ENCODE results near the gene ADAMTSL2. TPM values are rescaled to one million over a fixed set of nuclear protein-coding genes. Genes with fewer than 3 reads are reported as not detected.

The ADAMTSL2 gene
- total RNA-seq, 1 donor from 2014 or later = 10.1 TPM

DNA sequence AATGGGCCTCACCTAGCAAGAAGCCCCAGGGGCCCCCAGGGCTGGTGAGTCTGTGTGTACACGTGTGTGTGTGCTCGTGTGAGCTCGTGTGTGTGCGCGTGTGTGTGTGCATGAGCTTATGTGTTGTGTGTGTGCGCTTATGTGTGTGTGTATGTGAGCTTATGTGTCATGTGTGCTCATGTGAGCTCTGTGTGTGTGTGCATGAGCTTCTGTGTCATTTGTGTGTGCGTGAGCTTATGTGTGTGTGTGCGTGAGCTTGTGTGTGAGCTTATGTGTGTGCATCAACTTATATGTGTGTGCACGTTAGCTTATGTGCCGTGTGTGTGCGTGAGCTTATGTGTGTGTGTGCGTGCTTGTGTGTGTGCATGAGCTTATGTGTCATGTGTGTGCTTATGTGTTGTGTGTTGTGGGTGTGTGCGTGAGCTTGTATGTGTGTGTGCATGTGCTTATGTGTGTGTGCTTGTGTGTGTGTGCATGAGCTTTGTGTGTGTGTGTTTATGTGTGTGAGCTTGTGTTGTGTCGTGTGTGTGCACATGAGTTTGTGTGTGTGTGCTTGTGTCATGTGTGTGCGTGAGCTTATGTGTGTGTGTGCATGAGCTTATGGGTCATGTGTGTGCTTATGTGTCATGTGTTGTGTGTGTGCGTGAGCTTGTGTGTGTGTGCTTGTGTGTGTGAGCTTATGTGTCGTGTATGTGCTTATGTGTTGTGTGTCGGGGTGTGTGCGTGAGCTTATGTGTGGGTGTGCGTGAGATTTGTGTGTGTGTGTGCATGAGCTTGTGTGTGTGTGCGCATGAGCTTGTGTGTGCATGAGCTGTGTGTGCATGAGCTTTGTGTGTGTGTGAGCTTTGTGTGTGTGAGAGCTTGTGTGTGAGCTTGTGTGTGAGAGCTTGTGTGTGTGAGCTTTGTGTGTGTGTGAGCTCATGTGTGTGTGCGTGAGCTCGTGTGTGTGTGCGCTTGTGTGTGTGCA is 38.9 kb upstream of the ADAMTSL2 start:
- H3K4me1 ChIP-seq = peaks cover 5% of the 10 kb centered on the region
- H3K4me3 ChIP-seq = no peak overlapping the region
- ATAC-seq = no peak
- peaks cover 11% of the 10 kb centered on the region for H3K27me3 ChIP-seq (ENCODE audit: low read depth)
- TF ChIP-seq, protein P1, sequence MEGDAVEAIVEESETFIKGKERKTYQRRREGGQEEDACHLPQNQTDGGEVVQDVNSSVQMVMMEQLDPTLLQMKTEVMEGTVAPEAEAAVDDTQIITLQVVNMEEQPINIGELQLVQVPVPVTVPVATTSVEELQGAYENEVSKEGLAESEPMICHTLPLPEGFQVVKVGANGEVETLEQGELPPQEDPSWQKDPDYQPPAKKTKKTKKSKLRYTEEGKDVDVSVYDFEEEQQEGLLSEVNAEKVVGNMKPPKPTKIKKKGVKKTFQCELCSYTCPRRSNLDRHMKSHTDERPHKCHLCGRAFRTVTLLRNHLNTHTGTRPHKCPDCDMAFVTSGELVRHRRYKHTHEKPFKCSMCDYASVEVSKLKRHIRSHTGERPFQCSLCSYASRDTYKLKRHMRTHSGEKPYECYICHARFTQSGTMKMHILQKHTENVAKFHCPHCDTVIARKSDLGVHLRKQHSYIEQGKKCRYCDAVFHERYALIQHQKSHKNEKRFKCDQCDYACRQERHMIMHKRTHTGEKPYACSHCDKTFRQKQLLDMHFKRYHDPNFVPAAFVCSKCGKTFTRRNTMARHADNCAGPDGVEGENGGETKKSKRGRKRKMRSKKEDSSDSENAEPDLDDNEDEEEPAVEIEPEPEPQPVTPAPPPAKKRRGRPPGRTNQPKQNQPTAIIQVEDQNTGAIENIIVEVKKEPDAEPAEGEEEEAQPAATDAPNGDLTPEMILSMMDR (IDR thresholded peaks at IDR 0.05) = no peak
- H3K9me3 ChIP-seq = no peaks in the 10 kb centered on the region
- no peaks in the 10 kb centered on the region for H3K36me3 ChIP-seq
- no peak overlapping the region for H3K27ac ChIP-seq
- intact Hi-C loops (cut with DNase I) = no loop called here
- peak; percentile 15 for DNase-seq

DNA sequence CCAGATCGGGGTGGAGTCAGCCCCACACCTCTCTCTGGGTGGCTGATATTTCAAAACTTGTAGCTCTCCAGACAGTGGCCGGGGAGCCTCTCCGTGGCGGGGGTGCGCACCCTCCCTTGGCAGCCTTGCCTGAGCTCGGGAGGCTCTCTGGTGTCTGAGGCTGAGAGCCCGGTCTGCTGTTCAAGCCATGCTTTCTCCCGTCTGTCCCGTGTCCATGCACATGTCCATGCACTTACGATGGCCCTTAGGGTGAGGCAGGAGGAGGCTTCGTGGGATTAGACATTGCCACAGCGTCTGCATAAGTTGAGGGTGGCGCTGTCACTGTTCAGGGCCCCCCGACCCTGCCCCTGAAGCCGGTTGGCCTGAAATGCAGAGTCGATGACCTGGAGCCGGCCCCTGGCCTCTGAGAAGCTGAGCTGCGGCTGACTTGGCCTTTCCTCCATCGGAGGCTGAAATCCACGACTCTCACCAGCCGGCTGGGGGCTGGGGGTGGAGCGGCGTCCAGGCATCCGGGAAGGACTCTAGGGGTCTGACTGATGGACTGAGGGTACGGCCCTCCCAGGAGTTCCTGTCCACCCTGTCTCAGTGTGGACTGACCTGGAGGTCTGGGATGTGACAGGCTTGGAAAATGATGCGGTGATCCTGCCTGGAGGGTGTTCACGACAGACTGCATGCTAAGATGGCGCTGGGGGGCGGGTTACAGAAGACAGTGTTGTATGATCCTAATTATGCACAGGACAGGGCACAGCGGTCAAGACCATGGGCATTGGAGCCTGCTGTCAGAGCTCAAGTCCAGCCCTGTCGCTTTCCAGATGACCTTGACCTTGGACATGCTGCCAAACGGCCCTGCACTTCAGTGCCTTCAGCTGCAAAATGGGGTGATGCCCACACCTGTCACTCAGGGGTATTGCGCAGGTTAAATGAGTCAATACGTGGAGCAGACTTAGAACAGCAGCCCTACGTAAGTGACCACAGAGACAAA is 37.4 kb upstream of the ADAMTSL2 start:
- DNase-seq = peak; percentile 27
- no peak for ATAC-seq
- intact Hi-C loops (cut with DNase I) = no loop called here
- Histone ChIP-seq H3K27ac (peak overlapping the region; percentile 18), H3K36me3 (no peaks in the 10 kb centered on the region), H3K9me3 (peaks cover 10% of the 10 kb centered on the region), H3K4me1 (peaks cover 5% of the 10 kb centered on the region), H3K4me3 (no peak overlapping the region), H3K27me3 (ENCODE audit: low read depth) (peaks cover 11% of the 10 kb centered on the region)
- TF ChIP-seq, protein P1 (IDR thresholded peaks at IDR 0.05) = no peak

DNA sequence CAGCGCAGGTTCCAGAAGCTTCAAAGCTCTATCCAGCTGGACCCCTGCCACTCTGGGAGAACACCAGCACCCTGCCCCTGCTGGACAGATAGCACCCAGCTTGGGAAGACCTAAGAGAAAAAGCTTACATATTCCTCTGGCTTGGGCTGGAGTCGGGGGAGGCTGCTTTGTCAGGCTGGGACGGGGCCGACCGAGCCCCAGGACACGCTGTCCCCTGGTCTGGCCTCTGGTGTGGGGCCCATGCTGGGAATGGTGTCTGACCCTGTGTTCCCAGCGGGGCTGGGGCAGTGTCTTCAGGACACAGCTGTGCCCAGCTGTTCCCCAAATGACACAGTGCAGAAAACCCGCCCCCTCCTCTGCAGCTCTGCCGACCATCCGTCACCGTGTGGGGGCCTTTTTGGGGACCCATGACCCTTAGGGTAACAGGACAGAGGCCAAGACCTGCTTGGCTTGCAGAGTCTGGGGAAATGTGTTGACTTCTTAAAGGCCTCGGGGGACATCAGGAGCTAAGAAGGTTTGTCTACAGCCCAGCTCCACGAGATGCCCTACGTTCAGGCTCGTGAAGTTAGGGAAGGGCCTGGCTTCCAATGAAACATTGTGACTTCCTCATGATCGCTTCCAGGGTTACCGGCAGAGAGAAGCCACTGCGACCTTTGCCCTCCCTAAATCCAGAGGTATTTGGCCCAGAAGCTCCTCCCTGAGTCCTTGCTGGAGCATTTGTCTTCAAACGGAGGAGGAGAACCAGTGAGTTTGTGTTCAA is 35.2 kb upstream of the ADAMTSL2 start:
- Histone ChIP-seq H3K36me3 (no peaks in the 10 kb centered on the region), H3K9me3 (peaks cover 14% of the 10 kb centered on the region), H3K27ac (peak overlapping the region; percentile 64), H3K4me1 (peaks cover 5% of the 10 kb centered on the region), H3K27me3 (ENCODE audit: low read depth) (peaks cover 11% of the 10 kb centered on the region), H3K4me3 (no peak overlapping the region)
- intact Hi-C loops (cut with DNase I) = no loop called here
- ATAC-seq (peak; percentile 72 to 84), DNase-seq (peak; percentile 56)
- TF ChIP-seq, protein P1 (IDR thresholded peaks at IDR 0.05) = peak; percentile 18

DNA sequence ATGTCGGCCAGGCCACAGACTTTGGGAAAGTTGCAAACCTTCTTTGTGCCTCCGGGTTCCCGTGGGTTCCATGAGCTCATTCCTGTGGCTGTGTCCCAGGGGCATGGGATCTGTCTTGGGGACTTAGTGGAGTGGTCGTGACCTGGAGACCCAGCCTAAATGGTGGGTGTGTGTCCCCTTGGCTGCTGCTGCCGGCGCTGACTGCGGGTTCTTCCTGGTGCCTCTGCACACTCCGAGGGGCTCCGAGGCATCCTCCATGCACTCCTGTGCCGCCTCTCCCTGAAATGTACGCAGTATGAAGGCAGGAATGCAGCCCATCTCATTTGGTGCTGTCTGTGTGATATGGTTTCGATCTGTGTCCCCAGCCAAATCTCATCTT is 34.6 kb upstream of the ADAMTSL2 start:
- Histone ChIP-seq H3K4me3 (no peak overlapping the region), H3K27ac (peak overlapping the region; percentile 64), H3K36me3 (no peaks in the 10 kb centered on the region), H3K9me3 (peaks cover 14% of the 10 kb centered on the region), H3K4me1 (peaks cover 5% of the 10 kb centered on the region), H3K27me3 (ENCODE audit: low read depth) (peaks cover 11% of the 10 kb centered on the region)
- TF ChIP-seq, protein P1 (IDR thresholded peaks at IDR 0.05) = no peak
- DNase-seq (no peak), ATAC-seq (no peak)
- intact Hi-C loops (cut with DNase I) = no loop called here

DNA sequence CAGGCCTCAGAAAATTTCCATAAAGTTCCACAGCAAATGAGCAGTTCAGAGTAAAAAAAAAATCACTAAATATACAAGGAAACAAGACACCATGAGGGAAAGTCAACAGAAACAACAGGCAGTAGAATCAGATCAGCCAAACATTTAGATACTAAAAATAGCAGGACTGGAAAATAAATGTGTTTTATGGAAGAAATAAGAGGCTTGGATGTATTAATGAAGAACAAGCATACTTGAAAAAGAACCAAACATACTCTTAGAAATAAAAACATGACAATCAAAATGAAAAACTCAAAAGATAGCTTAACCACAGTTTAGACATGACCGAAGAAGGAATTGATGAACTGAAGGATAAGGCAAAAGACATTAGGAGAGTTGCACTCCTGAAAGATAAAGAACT is 32.4 kb upstream of the ADAMTSL2 start:
- TF ChIP-seq, protein P1 (IDR thresholded peaks at IDR 0.05) = no peak
- intact Hi-C loops (cut with DNase I) = no loop called here
- DNase-seq (no peak), ATAC-seq (no peak)
- Histone ChIP-seq H3K36me3 (no peaks in the 10 kb centered on the region), H3K27me3 (ENCODE audit: low read depth) (peaks cover 4% of the 10 kb centered on the region), H3K4me1 (peaks cover 18% of the 10 kb centered on the region), H3K4me3 (no peak overlapping the region), H3K27ac (no peak overlapping the region), H3K9me3 (peaks cover 14% of the 10 kb centered on the region)
